ENCODE data around the gene B2M.
A peak's percentile ranks its signal among the peaks of the same experiment; 100 is the strongest.
"Not testable (repeated sequence)": the region's sequence is repeated elsewhere in the genome, so short reads cannot be mapped to it uniquely, and the experiment has no call there.

The B2M gene

DNA sequence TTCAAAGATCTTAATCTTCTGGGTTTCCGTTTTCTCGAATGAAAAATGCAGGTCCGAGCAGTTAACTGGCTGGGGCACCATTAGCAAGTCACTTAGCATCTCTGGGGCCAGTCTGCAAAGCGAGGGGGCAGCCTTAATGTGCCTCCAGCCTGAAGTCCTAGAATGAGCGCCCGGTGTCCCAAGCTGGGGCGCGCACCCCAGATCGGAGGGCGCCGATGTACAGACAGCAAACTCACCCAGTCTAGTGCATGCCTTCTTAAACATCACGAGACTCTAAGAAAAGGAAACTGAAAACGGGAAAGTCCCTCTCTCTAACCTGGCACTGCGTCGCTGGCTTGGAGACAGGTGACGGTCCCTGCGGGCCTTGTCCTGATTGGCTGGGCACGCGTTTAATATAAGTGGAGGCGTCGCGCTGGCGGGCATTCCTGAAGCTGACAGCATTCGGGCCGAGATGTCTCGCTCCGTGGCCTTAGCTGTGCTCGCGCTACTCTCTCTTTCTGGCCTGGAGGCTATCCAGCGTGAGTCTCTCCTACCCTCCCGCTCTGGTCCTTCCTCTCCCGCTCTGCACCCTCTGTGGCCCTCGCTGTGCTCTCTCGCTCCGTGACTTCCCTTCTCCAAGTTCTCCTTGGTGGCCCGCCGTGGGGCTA, at the start of gene B2M, which contains the start of gene PATL2:
B2M (plus strand) TSS at position 422 of the 647 bp plus-strand sequence; CDS start at position 452, 30 bp downstream.
PATL2 (minus strand) TSS at position 228 of the 647 bp plus-strand sequence. CDS start 34,833 bp downstream, outside the sequence.
- DNase-seq (ENCODE audit: low read depth), result peak; percentile 94

DNA sequence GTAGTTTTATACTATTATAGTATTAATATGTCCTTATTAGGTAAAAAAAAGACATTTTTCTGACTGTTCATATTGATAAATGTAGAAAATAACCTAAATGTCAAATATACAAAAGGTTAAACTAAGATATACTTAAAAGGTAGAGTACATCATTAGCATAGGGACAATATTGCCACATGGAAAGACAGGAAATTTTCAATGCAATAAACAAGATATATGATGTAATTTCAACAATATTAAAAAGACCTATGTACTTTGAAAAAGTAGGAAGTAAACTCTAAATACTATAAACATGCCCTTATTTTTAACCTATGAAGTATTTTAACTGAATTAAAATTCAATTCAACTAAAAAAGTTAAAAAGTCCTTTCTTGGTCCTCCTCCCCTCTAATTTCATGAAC, 49.7 kb upstream of the B2M start:
- DNase-seq (ENCODE audit: low read depth), result no peak

DNA sequence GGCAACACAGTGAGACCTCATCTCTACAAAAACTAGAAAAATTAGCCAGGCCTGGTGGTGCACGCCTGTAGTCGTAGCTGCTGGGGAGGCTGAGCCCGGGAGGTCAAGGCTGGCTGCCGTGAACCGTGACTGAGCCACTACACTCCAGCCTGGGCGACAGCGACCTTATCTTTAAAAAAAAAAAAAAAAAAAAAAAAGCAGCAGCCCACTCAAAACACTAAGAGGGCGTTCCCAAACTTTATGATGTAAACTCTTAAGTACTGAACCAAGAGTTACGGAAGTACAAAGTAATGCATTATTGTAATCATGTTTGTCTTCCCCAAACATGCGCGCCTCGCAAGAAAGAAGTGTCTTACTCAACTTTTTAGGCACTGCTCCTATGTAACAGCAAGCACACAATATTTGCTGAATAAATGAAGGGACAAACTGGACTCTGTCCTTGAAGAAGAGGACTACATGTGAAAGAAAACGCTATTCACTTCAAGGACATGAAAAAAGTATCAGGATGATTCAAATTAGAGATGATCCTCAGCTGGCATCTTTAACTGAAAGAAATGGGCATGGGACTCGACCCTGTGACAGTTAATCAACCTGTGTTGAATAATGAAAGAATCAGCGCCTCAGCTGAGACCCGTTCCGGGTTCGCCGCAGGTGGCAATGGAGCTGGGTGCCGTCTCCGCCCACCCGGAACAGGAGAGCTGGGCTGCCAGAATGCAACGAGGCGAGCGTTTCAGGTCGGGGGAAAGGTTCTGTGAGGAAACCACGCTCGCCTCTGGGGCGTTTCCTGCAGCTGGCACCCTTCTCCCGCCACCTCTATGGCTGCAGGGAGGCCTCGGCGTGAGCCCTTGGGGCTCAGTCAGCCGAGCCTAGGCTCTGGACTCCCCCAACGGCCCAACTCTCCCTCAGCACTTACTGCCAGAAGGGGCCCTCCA, 48.6 kb upstream of the B2M start:
- peak; percentile 73 for DNase-seq (ENCODE audit: low read depth)

DNA sequence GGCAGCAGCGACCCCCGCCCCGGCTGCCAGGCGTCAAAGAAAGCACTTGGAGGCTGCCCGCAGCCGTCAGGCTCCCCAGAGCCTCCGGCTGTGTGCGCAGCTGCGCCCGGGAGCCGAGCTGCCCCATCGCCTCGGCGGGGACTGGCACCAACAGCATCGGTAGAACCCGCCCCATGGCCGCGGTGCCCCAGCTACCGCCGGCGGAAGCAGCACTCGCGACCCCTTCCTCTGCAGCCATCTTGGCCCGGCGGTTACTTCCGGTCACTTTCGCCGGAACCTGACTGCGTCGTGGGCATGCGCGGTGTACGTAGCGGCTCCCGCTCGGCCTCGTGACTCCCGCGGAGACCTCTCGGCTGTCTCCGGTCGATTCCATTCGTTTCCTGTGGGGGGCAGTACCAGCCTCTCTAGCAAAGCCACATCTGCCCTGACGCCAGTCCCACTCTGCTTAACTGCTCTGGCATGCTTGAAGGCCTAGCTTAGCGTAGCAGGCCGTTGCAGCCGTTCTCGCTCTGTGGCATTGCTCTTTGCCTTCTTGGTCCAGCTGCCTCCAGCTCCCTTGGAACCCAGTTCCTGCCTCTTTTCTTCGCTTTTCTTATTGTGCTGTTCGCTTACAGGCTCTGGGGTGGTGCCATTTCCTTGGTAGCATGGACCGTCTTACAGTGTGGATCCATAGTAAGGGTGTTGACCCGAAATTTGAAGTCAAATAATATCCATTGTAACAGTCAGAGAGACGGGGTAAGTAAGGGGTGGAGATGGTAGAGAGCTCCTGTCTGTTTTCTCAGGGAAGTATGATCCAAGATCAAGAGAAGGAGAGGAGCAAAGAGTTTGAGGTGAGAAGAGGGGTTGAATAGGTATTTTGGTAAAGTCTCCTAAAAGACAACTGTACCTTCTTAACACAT, 47.7 kb upstream of the B2M start, which contains the start of gene SPG11:
SPG11 (minus strand) TSS at position 253 of the 899 bp plus-strand sequence; CDS start at position 238, 15 bp downstream.
- peak; percentile 96 for DNase-seq (ENCODE audit: low read depth)

DNA sequence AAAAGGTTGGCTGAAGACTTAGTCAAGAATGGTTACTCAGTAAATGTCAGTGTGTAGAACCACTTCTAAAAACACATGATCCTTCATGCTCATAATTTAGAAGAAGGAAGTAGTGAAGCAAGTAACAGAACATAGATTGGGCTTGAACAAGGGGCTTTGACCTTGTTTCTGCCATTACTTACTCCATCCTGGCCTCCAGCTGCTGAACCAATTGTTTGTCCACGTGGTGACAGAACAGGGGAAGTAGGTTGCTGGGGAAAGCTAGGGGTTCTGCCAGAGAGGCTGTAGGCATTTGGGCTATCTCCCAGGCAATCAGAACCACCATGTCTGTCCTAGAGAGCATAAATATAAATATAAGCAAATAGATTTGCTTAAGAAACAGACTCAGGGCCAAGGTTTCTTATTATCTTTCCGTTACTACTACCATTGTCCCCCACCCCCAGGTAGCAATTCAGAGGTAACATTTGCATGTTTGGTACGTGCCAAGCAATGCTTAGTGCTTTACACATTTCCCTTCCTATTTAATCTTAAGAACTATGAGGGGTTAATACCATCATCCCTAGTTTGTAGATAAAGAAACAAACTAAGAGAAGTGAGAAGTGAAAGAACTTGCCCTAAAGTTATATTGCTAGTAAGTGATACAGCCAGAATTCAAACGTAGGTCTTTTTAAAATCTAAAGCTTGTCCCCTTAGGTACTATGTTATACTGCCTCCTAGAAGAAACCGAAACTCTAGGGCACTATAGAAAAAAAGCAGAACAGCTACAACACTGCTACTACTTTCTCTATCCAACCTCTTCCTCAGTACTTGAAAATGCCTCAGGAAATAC, 44.9 kb upstream of the B2M start:
- no peak for DNase-seq (ENCODE audit: low read depth)

DNA sequence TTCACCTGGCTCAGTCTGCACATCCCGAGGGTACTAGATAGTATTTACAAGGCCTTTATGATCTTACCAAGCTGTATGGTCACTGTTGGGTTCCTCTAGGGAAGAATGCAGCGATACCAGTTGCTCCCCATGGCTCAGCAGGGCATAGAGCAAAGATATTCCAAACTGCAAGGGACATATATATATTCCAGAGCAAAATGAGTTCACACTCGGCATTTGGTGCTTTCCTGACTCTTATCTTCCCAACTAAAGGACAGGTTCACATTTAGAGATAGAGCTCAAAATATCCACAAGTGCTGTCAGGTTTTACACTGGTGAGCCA, 44.3 kb upstream of the B2M start:
- no peak for DNase-seq (ENCODE audit: low read depth)

DNA sequence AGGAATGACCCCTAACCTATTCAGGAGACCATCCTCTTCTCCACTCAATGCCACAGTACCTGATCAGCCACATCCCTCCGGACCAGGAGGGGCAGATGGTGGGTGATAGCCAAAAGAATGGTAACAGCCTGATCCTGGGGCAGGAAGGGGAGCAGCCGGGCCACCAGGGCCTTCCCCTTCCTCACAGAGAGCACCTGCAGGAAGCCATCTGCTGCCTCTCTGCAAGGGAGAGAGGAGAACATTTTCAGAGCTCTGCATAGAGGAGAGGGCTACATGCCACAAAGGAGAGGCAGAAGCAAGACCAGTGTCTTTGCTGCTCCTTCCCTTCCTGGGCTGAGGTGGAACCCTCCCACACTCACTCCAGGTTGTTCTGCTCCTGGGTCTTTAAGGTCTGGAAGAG, 42.4 kb upstream of the B2M start:
- no peak for DNase-seq (ENCODE audit: low read depth)

DNA sequence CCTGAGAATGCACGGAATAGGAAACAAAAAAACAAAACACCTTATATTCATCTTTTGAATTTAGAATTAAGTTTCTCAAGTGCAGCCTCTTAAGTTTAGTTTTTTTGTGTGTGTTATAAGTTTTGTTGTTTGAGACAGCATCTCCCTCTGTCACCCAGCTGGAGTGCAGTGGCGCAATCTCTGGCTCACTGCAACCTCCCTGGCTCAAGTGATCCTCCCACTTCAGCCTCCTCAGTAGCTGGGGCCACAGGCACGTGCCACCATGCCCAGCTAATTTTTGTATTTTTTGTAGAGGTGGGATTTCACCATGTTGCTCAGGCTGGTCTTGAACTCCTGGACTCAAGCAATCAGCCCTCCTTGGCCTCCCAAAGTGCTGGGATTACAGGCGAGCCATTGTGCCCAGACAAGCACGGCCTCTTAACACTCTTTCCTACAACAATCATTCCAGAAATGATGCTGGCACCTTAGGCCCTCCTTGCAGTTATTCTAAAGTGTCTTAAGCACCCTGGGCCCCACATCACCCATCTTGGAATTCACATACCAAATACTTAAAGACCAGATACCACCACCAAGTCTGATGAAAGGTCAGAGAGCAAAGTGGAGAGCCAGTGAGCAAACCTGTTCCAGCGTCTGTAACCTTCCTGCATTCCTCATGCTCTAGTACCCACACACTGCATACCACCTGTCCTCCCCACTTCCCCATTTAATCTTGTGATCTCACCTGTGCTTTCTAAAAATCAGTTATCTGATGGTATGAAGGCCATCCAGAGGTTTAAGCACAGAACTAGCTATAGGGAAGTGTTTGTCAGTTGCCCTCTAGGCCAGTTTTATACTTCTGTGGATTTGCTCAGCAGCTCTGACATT, 41.0 kb upstream of the B2M start:
- no peak for DNase-seq (ENCODE audit: low read depth)

DNA sequence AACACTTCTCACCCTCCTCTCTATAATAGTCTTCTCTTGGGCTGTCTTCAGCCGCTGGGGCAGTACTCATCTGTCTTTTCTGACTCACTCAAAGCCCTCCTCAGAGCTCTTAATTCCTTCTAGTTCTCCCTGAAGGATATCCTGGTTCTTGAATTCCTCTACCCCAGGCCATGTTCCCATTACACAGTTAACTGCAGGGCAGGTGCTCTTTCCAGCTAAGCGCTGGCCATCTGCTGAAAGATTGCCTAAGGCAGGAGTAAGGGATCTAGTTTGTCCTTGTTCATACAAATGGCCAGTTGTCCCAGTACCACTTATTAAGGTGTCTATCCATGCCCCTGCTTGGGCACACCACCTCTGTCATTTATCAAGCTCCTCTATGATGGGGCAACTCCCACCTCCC, 37.7 kb upstream of the B2M start:
- no peak for DNase-seq (ENCODE audit: low read depth)

DNA sequence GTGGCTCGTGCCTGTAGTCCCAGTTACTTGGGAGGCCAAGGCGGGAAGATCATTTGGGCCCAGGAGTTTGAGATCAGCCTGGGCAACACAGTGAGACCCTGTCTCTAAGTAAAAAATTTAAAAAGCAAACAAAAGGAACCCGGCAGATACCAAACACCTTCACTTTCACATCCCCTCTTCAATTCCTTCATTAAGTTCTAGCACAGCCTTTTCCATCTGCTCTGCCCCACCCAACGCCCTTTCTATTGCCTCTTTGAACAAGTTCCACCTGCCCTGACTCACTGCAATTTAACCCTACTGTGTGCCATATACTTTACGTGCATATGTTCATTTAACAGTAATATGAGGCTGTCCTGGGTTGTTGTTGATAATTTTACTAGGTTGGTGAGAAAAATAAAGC, 35.4 kb upstream of the B2M start:
- DNase-seq (ENCODE audit: low read depth), result no peak

DNA sequence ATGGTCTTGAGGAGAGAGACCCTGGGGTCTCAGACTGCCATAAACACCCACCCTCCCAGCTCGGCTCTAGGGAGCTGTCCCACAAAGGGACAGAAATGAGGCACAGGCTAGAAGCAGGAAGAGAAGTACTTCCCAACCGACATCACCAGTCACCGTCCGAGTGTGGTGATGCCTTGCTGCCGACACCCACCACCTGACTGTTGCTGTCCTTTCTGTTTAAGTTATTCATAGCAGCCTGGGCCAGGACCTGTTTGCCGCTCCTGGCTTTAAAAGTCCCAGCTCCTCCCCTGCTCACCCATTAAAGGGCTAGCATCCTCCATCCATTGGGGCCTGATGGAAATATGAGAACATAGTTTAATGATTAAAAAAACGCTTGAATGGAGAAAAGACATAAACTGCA, 34.6 kb upstream of the B2M start:
- DNase-seq (ENCODE audit: low read depth), result no peak

DNA sequence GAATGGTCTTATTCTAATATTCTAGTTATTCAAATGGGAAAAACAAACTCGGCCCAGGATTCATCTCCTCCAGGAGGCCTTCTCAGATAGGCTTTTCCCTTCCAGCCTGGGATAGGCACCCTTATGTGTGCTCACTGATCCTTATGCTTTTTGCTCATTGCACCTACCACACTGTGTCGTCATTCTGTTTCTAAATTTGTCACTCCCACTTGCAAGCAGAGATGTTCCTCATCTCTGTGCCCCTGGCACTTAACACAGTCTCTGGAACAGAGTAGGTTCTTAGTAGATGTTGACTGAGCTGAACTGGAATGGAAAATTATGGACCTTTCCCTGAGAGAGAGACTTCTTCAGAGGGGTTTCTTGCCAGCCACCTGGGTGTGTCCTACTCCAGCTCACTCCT, 29.1 kb upstream of the B2M start:
- no peak for DNase-seq (ENCODE audit: low read depth)

DNA sequence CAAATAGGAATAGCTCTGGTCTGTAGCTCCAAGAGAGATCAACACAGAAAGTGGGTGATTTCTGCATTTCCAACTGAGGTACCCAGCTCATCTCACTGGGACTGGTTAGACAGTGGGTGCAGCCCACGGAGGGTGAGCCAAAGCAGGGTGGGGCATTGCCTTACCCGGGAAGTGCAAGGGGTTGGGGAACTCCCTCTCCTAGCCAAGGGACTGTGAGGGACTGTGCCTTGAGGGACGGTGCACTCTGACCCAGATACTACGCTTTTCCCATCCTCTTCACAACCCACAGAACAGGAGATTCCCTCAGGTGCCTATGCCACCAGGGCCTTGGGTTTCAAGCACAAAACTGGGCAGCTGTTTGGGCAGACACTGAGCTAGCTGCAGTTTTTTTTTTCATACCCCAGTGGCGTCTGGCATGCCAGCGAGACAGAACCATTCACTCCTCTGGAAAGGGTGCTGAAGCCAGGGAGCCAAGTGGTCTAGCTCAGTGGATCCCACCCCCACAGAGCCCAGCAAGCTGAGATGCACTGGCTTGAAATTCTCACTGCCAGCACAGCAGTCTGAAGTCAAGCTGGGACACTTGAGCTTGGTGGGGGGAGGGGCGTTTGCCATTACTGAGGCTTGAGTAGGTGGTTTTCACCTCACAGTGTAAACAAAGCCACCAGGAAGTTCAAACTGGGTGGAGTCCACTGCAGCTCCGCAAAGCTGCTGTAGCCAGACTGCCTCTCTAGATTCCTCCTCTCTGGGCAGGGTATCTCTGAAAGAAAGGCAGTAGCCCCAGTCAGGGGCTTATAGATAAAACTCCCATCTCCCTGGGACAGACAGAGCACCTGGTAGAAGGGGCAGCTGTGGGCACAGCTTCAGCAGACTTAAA, 28.3 kb upstream of the B2M start:
- peak; percentile 58 for DNase-seq (ENCODE audit: low read depth)

DNA sequence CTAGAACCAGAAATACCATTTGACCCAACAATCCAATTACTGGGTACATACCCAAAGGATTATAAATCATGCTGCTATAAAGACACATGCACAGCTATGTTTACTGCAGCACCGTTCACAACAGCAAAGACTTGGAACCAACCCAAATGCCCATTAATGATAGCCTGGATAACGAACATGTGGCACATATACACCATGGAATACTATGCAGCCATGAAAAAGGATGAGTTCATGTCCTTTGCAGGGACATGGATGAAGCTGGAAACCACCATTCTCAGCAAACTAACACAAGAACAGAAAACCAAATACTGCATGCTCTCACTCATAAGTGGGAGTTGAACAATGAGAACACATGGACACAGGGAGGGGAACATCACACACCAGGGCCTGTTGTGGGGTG, 22.0 kb upstream of the B2M start:
- DNase-seq (ENCODE audit: low read depth), result not testable (repeated sequence)

DNA sequence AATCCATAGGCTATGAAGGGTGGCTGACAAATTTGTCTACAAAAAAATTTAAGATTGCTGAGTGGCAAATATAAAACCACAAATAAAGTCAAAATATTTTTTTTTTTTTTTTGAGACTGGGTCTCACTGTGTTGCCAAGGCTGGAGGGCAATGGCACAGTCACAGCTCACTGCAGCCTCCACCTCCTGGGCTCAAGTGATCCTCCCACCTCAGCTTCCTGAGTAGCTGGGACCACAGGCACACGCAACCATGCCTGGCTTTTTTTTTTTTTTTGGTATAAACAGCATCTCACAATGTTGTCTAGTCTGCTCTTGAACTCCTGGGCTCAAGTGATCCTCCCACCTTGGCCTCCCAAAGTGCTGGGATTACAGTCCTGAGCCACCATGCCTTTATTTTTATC, 21.1 kb upstream of the B2M start:
- not testable (repeated sequence) for DNase-seq (ENCODE audit: low read depth)

DNA sequence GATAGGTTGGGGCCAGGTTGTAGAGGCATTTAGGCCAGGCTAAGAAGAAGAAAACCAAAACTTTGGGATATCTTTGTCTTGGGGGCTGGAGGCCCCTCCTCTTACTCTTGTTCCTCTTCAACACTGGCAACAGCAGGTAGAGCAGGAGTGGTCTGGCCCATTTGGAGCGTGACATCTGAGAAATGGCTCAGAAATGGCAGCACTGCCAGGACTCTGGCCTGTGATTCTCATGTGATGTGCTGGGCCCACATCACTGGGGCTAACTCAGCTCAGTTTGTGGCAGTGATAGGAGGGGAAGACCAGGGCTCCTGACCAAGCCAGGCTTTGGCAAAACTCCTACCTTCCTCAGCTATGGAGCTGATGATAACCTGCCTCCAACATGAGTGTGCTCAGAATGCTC, 18.7 kb upstream of the B2M start:
- DNase-seq (ENCODE audit: low read depth), result no peak

DNA sequence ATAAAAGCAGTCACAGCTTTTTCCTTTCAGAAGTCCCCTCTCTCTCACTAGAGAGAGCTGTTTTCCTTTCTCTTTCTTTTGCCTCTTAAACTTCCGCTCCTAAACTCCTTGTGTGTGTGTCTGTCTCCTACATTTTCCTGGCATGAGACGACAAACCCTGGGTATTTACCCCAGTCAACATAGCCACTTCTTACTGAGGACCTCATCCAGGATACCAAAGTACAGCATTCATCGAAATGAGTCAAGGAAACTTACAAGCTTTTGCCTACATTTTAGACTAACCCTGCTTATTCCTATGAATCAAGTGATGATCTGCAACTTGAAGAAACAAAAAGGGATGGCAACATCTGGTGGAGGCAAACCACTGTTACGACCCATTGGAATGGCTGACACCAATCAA, 16.9 kb upstream of the B2M start:
- DNase-seq (ENCODE audit: low read depth), result no peak

DNA sequence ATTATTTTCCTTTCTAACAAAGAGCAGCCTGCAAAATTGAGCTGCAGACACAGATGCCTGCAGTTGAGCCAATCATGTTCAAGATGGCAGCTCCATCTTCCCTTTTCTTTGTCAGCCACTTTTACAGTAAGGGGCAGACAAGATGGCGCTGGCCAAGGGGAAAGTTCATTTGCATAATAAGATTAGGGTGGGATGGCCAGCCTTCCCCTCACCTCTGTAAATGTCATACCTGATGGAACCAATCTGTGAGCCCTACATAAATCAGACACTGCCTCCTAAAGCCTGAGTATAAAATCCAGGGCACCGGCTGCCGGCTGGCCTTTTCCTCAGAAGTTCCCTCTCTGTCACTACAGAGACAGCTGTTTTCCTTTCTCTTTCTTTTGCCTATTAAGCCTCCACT, 16.0 kb upstream of the B2M start:
- no peak for DNase-seq (ENCODE audit: low read depth)

DNA sequence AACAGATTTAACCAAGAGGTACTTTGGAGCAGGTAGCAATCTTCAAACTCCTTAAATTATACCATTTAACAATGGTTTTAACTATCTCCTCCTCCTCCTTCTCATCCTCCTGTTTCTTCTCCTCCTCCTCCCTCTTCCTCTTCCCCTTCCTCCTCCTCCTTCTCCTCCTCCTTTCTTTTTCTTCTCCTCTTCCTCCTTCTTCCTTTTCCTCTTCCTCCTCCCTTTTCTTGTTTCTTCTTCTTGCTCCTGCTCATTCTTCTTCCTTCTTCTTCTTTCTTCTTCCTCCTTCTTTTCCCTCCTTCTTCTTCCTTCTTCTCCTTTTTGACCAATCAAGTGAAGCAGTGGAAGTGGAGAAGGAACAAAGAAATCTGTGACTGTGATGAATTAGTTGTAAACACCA, 14.3 kb upstream of the B2M start:
- DNase-seq (ENCODE audit: low read depth), result no peak

Measured in activated T-cell treated with anti-CD3 and anti-CD28 coated beads for 24 hours (primary cell).